ENCODE measurements around the gene BAIAP2L2. TPM values are rescaled to one million over a fixed set of nuclear protein-coding genes. Genes with fewer than 3 reads are reported as not detected.

BAIAP2L2 gene
- total RNA-seq, 4 donors from 2014 or later, result 0.59 to 1.7 TPM; not detected in 2

GRCh38 chr22:38086942-38087341, 23.5 kb downstream of the BAIAP2L2 start:
- peaks cover 0 to 18% of the 10 kb centered on the region in 2 donors for H3K4me1 ChIP-seq
- no peaks in the 10 kb centered on the region for H3K9me3 ChIP-seq
- no peak overlapping the region for H3K27ac ChIP-seq
- H3K27me3 ChIP-seq, result peaks cover 9 to 15% of the 10 kb centered on the region in 2 donors
- H3K36me3 ChIP-seq, result no peaks in the 10 kb centered on the region
- no peak for DNase-seq
- no peak for TF ChIP-seq CTCF (IDR thresholded peaks at IDR 0.05)
- no peak for TF ChIP-seq POLR2A (IDR thresholded peaks at IDR 0.05)
- intact Hi-C loops (cut with DNase I; ENCODE audit: low total_unique reads), result no loop called here
- no peak overlapping the region for H3K4me3 ChIP-seq

- no peak for TF ChIP-seq POLR2A (IDR thresholded peaks at IDR 0.05)
- TF ChIP-seq CTCF (IDR thresholded peaks at IDR 0.05), result no peak
- DNase-seq, result no peak
- H3K27ac ChIP-seq, result no peak overlapping the region
- H3K27me3 ChIP-seq, result peaks cover 11 to 15% of the 10 kb centered on the region in 2 donors
- intact Hi-C loops (cut with DNase I; ENCODE audit: low total_unique reads), result no loop called here
- no peaks in the 10 kb centered on the region for H3K36me3 ChIP-seq
- H3K9me3 ChIP-seq, result no peaks in the 10 kb centered on the region
- H3K4me3 ChIP-seq, result no peak overlapping the region
- H3K4me1 ChIP-seq, result peaks cover 0 to 25% of the 10 kb centered on the region in 2 donors
Observed at GRCh38 chr22:38086001-38086845, 24.3 kb downstream of the BAIAP2L2 start.

DNA sequence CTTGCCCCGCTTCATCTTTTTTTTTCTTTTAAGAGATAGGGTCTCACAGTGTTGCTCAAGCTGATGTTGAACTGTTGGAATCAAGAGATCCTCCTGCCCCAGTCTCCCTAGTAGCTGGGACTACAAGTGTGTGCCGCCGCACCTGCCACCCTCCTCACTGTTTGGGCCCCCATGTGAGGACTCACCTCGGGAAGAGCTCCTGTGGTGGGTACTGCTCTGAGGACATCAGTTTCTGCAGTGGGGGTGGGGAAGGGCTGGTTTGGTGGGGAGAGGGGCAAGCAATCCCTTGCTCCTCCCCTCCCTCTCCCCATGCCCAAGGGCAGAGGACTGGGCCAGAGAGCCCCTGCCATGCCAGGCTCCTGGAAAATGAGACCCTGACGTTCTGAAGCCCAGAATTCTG, 25.0 kb downstream of the BAIAP2L2 start:
- Histone ChIP-seq H3K36me3 (no peaks in the 10 kb centered on the region), H3K9me3 (no peaks in the 10 kb centered on the region), H3K4me3 (no peak overlapping the region), H3K4me1 (peaks cover 0 to 25% of the 10 kb centered on the region in 2 donors), H3K27ac (no peak overlapping the region), H3K27me3 (peaks cover 11 to 19% of the 10 kb centered on the region in 2 donors)
- intact Hi-C loops (cut with DNase I; ENCODE audit: low total_unique reads), result no loop called here
- TF ChIP-seq CTCF (IDR thresholded peaks at IDR 0.05) (no peak), POLR2A (IDR thresholded peaks at IDR 0.05) (no peak)
- DNase-seq, result no peak

- no peak overlapping the region for H3K4me3 ChIP-seq
- H3K9me3 ChIP-seq, result no peaks in the 10 kb centered on the region
- H3K27me3 ChIP-seq, result peaks cover 11 to 19% of the 10 kb centered on the region in 2 donors
- intact Hi-C loops (cut with DNase I; ENCODE audit: low total_unique reads), result no loop called here
- H3K27ac ChIP-seq, result no peak overlapping the region
- H3K4me1 ChIP-seq, result peaks cover 0 to 25% of the 10 kb centered on the region in 2 donors
- no peaks in the 10 kb centered on the region for H3K36me3 ChIP-seq
- no peak for DNase-seq
- TF ChIP-seq POLR2A (IDR thresholded peaks at IDR 0.05), result no peak
- no peak for TF ChIP-seq CTCF (IDR thresholded peaks at IDR 0.05)
Observed at GRCh38 chr22:38085056-38085455, 25.4 kb downstream of the BAIAP2L2 start.

GRCh38 chr22:38083931-38084631, 26.4 kb downstream of the BAIAP2L2 start, which contains the start of gene SLC16A8:
TSS of gene SLC16A8 (minus strand) at chr22:38084184. CDS start at chr22:38082873, 1,311 bp downstream.
- DNase-seq, result no peak
- Histone ChIP-seq H3K4me1 (peaks cover 0 to 20% of the 10 kb centered on the region in 2 donors), H3K9me3 (no peaks in the 10 kb centered on the region), H3K36me3 (no peaks in the 10 kb centered on the region), H3K4me3 (no peak within 1 kb of the TSS), H3K27ac (no peak within 1 kb of the TSS), H3K27me3 (peaks cover 11 to 18% of the 10 kb centered on the region in 2 donors)
- intact Hi-C loops (cut with DNase I; ENCODE audit: low total_unique reads), result no loop called here
- TF ChIP-seq POLR2A (IDR thresholded peaks at IDR 0.05) (no peak), CTCF (IDR thresholded peaks at IDR 0.05) (no peak)

Measured in uterus (tissue), 4 donors.